HEK293T (cell line): Measurements from ENCODE around the gene RAD23A.
"Not testable (repeated sequence)": the region's sequence is repeated elsewhere in the genome, so short reads cannot be mapped to it uniquely, and the experiment has no call there.

Experiments used
- CTCF ChIA-PET: fragments of 350-600 bp; formaldehyde crosslinking; extraction: SDS; loops from one replicate; lab custom pipeline; 2021; ENCODE audit warnings: antibody characterized with exemption, inconsistent platforms; lab: Yijun Ruan, JAX
- POLR2A ChIA-PET: fragments of 350-600 bp; formaldehyde crosslinking; extraction: SDS; loops from one replicate; lab custom pipeline; 2020; ENCODE audit warnings: antibody characterized with exemption, inconsistent platforms; lab: Yijun Ruan, JAX
- DNase-seq: peaks from one replicate; pipeline ENCODE4 v3.0.0; 2012; ENCODE audit warnings: mixed read lengths; ENCODE audit errors: extremely low spot score
- ARNT ChIP-seq: fragments of 450-650 bp; IDR thresholded peaks from 2 replicates; pipeline ENCODE4 v1.6.1; 2017; ENCODE audit warnings: mild to moderate bottlenecking
- BHLHE40 ChIP-seq: fragments of 450-650 bp; IDR thresholded peaks from 2 replicates; pipeline ENCODE4 v1.6.1; 2016; ENCODE audit warnings: mild to moderate bottlenecking, moderate library complexity, borderline replicate concordance
- CTBP1 ChIP-seq: fragments of 450-650 bp; IDR thresholded peaks from 2 replicates; pipeline ENCODE4 v1.6.1; 2016; ENCODE audit warnings: borderline replicate concordance
- ELF4 ChIP-seq: fragments of 450-650 bp; IDR thresholded peaks from 2 replicates; pipeline ENCODE4 v1.6.1; 2017; ENCODE audit warnings: antibody characterized with exemption
- FOXA1 ChIP-seq: fragments of 450-650 bp; IDR thresholded peaks from 2 replicates; pipeline ENCODE4 v1.6.1; 2016; ENCODE audit warnings: mild to moderate bottlenecking
- FOXK2 ChIP-seq: fragments of 450-650 bp; IDR thresholded peaks from 2 replicates; pipeline ENCODE4 v1.6.1; 2016; ENCODE audit warnings: mild to moderate bottlenecking
- FOXM1 ChIP-seq: fragments of 450-650 bp; IDR thresholded peaks from 2 replicates; pipeline ENCODE4 v1.6.1; 2017; ENCODE audit warnings: mild to moderate bottlenecking, borderline replicate concordance
- HDGF ChIP-seq: fragments of 450-650 bp; IDR thresholded peaks from 2 replicates; pipeline ENCODE4 v1.6.1; 2017; ENCODE audit warnings: antibody characterized with exemption, borderline replicate concordance
- L3MBTL2 ChIP-seq: fragments of 450-650 bp; conservative IDR thresholded peaks from 2 replicates; pipeline ENCODE4 v1.6.1; 2016; ENCODE audit warnings: mild to moderate bottlenecking
- LEF1 ChIP-seq: fragments of 450-650 bp; IDR thresholded peaks from 2 replicates; pipeline ENCODE4 v1.6.1; 2017; ENCODE audit warnings: mild to moderate bottlenecking, borderline replicate concordance
- NFRKB ChIP-seq: fragments of 450-650 bp; IDR thresholded peaks from 2 replicates; pipeline ENCODE4 v1.6.1; 2016; ENCODE audit warnings: mild to moderate bottlenecking, moderate library complexity
- PKNOX1 ChIP-seq: fragments of 450-650 bp; IDR thresholded peaks from 2 replicates; pipeline ENCODE4 v1.6.1; 2016
- SP1 ChIP-seq: fragments of 450-650 bp; IDR thresholded peaks from 2 replicates; pipeline ENCODE4 v1.6.1; 2017
- SUZ12 ChIP-seq: fragments of 450-650 bp; IDR thresholded peaks from 2 replicates; pipeline ENCODE4 v1.6.1; 2016; ENCODE audit warnings: mild to moderate bottlenecking
- TARDBP ChIP-seq: fragments of 450-650 bp; IDR thresholded peaks from 2 replicates; pipeline ENCODE4 v1.6.1; 2016
- ZNF384 ChIP-seq: fragments of 450-650 bp; IDR thresholded peaks from 2 replicates; pipeline ENCODE4 v1.6.1; 2016

RAD23A gene

GRCh38 chr19:12957389-12957952 lies 11.8 kb downstream of the RAD23A start:
- not testable (repeated sequence) for DNase-seq
- CTCF ChIA-PET = interaction anchor here (4.0 kb wide), 1 partner anchor 8 kb away, joined by 21 read pairs; no protein-coding TSS in a partner anchor
- POLR2A ChIA-PET = interaction anchor here (1.8 to 3.2 kb wide), 2 partner anchors 8 to 18 kb away, joined by 4 to 15 read pairs; no protein-coding TSS in a partner anchor
- TF ChIP-seq ZNF384 = peak; percentile 86

GRCh38 chr19:12959481-12959880 lies 13.8 kb downstream of the RAD23A start:
- CTCF ChIA-PET = no interaction called here
- TF ChIP-seq BHLHE40 (no peak), FOXM1 (no peak), FOXK2 (no peak), LEF1 (no peak), ELF4 (no peak), ZNF384 (no peak), FOXA1 (no peak), ARNT (no peak), TARDBP (no peak), L3MBTL2 (no peak), SUZ12 (no peak), NFRKB (no peak), SP1 (no peak), CTBP1 (no peak)
- DNase-seq = no peak
- POLR2A ChIA-PET = no interaction called here

GRCh38 chr19:12965017-12965811 lies 19.6 kb downstream of the RAD23A start:
- POLR2A ChIA-PET = interaction anchor here (0.8 to 1.6 kb wide), 10 partner anchors 10 to 187 kb away, joined by 3 to 15 read pairs (median 3); partner anchors contain the start of genes CALR, FARSA, GADD45GIP1 and GCDH
- peak; percentile 87 for DNase-seq
- CTCF ChIA-PET = interaction anchor here (0.6 to 2.0 kb wide), 32 partner anchors 9 to 296 kb away, joined by 3 to 27 read pairs (median 4); partner anchors contain the start of genes CALR, FARSA, GADD45GIP1 and GCDH
- TF ChIP-seq ZNF384 (no peak), SP1 (no peak), TARDBP (no peak), FOXM1 (no peak), L3MBTL2 (no peak), ARNT (no peak), SUZ12 (no peak), NFRKB (no peak), CTBP1 (no peak), PKNOX1 (no peak), HDGF (no peak), BHLHE40 (no peak), ELF4 (no peak), FOXA1 (no peak), LEF1 (no peak), FOXK2 (no peak)

GRCh38 chr19:12965812-12966135 lies 20.1 kb downstream of the RAD23A start:
- no peak for DNase-seq
- CTCF ChIA-PET = interaction anchor here (0.6 to 2.0 kb wide), 28 partner anchors 8 to 295 kb away, joined by 3 to 27 read pairs (median 4); partner anchors contain the start of genes CALR, FARSA, GADD45GIP1 and GCDH

GRCh38 chr19:12967907-12968306 lies 22.2 kb downstream of the RAD23A start:
- ChIA-PET CTCF (interaction anchor here (0.7 to 1.3 kb wide), 3 partner anchors 10 to 133 kb away, joined by 3 to 4 read pairs (median 3); no protein-coding TSS in a partner anchor), POLR2A (no interaction called here)
- TF ChIP-seq CTBP1 (no peak), ZNF384 (0 out of 2 replicates have a peak, but pooled peaks have one; percentile 24), NFRKB (no peak), BHLHE40 (no peak), SUZ12 (no peak), TARDBP (no peak), FOXK2 (no peak), FOXA1 (no peak)
- DNase-seq = no peak

More at GRCh38 chr19:12965812-12966135, 20.1 kb downstream of the RAD23A start:
- POLR2A ChIA-PET = interaction anchor here (0.6 to 1.6 kb wide), 12 partner anchors 9 to 187 kb away, joined by 3 to 15 read pairs (median 3); partner anchors contain the start of genes CALR, FARSA, GADD45GIP1 and GCDH
- TF ChIP-seq ELF4 = no peak
- TF ChIP-seq TARDBP = no peak
- TF ChIP-seq FOXM1 = no peak
- no peak for TF ChIP-seq CTBP1
- no peak for TF ChIP-seq FOXA1
- TF ChIP-seq PKNOX1 = no peak
- no peak for TF ChIP-seq BHLHE40
- TF ChIP-seq NFRKB = no peak
- no peak for TF ChIP-seq LEF1
- no peak for TF ChIP-seq ZNF384
- no peak for TF ChIP-seq FOXK2
- TF ChIP-seq SP1 = no peak
- TF ChIP-seq ARNT = no peak
- no peak for TF ChIP-seq L3MBTL2
- no peak for TF ChIP-seq HDGF
- no peak for TF ChIP-seq SUZ12

GRCh38 chr19:12969292-12969988 lies 23.8 kb downstream of the RAD23A start, which contains the start of gene DAND5:
Gene DAND5 (plus strand): TSS chr19:12969576. CDS start chr19:12969661, 85 bp downstream.
- ChIA-PET POLR2A (no interaction called here), CTCF (interaction anchor here (0.9 to 1.4 kb wide), 2 partner anchors 8 to 65 kb away, joined by 3 to 4 read pairs; no protein-coding TSS in a partner anchor)
- DNase-seq = no peak
- TF ChIP-seq FOXA1 (no peak), SUZ12 (no peak), L3MBTL2 (no peak), SP1 (no peak), NFRKB (no peak), FOXK2 (no peak), PKNOX1 (no peak), ELF4 (no peak)
